Effector CD8-positive, alpha-beta T cell (primary cell): ENCODE results near the gene CD74.

Experiments
- DNase-seq: peaks from one replicate; lab custom pipeline; 2025; lab: John Stamatoyannopoulos, UW

CD74 gene

DNA sequence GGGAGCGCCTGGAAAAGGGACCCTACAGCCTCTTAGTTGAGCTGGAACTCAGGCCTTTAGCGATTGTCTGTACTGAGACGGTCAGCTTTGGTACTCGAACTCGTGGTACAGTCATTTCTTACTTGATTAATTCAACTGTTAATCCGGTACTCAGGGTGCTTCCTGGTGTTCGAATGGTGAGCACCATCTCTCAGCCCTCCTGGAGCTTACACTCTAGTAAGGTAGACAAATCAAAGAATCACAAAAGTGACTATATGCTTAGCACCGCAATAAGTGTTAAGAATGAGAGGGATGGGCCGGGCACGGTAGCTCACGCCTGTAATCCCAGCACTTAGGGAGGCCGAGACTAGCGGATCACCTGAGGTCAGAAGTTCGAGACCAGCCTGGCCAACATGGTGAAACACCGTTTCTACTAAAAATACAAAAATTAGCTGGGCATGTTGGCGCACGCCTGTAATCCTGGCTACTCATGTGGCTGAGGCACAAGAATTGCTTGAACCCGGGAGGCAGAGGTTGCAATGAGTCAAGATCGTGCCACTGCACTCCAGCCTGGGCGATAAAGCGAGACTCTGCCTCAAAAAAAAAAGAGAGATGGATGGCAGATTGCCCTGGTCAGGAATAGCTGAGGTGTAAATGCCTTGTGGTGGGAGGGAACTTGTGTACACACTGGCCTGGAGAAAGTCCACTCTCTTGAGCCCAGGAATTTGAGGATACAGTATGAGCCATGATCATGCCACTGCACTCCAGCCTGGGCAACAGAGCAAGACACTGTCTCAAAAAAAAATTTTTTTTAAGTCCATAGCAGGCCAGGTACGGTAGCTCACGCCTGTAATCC is 54.2 kb downstream of the CD74 start:
- no peak for DNase-seq

DNA sequence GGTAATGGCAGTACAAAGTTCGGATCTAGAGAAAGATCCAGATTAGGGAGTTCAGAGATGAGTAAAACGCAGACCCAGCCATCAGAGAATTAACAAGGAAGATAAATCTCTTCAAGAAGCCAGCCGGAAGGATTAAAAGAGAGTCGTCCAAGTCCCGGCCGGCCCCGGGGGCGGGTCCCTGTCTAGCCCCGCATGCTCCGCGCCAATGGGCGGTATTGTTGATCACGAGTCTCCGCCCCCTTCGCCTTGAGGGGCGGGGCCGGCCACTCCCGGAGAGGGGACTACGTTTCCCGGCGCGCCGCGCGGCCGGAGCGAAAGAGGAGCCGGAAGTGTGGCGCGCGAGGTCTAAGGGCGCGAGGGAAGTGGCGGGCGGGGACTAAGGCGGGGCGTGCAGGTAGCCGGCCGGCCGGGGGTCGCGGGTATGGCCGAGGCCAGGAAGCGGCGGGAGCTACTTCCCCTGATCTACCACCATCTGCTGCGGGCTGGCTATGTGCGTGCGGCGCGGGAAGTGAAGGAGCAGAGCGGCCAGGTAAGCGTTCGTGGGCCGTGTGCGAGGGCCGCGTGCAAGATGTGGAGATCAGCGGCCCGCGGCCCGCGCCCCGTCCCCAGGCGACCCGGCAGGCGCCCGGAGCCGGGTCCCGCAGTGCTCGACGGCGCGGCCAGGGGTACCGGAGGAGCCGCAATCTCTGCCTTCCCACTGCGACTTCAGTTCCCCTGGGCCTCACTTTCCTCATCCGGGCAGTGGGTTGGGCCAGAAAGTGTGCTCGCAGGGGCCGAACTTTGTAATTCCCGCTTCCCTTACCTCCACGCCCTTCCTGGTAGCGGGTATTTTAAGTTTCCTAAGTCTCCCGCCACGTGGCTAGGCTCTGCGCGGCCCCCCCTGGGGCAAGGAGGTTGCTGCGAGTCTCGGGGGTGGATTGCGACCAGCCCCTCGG is 55.1 kb downstream of the CD74 start, which contains the start of gene TCOF1:
Gene TCOF1, plus strand, starts transcription at position 372 of the 935 bp plus-strand sequence. Its CDS starts 50 bp downstream, at position 422.
- DNase-seq: peak; percentile 97

GRCh38 chr5:150356575-150357294 is 56.0 kb downstream of the CD74 start:
- no peak for DNase-seq

DNA sequence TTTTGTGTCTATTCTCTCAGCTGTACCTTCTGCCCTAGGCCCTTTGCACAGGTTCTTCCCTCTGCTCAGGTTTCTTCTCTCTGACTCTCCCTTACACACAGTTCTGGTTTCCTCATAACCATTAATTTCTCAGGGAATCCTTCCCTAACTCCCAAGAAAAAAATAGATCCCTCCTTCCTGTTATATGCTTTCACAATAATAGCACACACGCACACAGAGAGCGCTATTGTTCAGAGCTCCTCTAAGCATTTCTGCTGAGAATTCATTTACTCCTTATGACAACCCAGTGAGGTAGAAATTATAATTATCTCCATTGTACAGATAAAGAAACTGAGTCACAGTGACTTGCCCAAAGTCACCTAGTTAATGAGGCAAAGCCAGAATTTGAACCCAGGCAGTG is 56.9 kb downstream of the CD74 start:
- no peak for DNase-seq

GRCh38 chr5:150353032-150353675 is 59.6 kb downstream of the CD74 start:
- no peak for DNase-seq

- DNase-seq: no peak
These were observed 60.3 kb downstream of the CD74 start for GRCh38 chr5:150352244-150353031.
